ENCODE results near the gene SIN3A.

The SIN3A gene

GRCh38 chr15:75364881-75365280 lies 86.6 kb downstream of the SIN3A start:
- H3K27me3 ChIP-seq (ENCODE audit: insufficient read depth, low read length, poor library complexity): no peaks in the 10 kb centered on the region
- H2BK5ac ChIP-seq (ENCODE audit: low read length): no peak overlapping the region
- H3K4me3 ChIP-seq (ENCODE audit: low read length): no peak overlapping the region
- no peak overlapping the region for H3K18ac ChIP-seq (ENCODE audit: low read length)
- H3K4me2 ChIP-seq (ENCODE audit: low read length): no peak overlapping the region
- H3K79me1 ChIP-seq (ENCODE audit: low read length): peaks cover 3% of the 10 kb centered on the region
- no peaks in the 10 kb centered on the region for H3K79me2 ChIP-seq (ENCODE audit: control insufficient read depth, insufficient read depth, low read length)
- H2BK120ac ChIP-seq (ENCODE audit: low read depth, low read length): no peak overlapping the region
- no peak for DNase-seq
- H4K5ac ChIP-seq (ENCODE audit: low read length): no peak overlapping the region
- H3K23ac ChIP-seq (ENCODE audit: low read length): no peak overlapping the region
- no peak overlapping the region for H4K8ac ChIP-seq (ENCODE audit: low read depth, low read length)
- H2BK15ac ChIP-seq (replicated peaks; ENCODE audit: low read depth): no peak overlapping the region
- H3K56ac ChIP-seq (ENCODE audit: low read length): no peak overlapping the region
- no CpG with 5 or more reads among the region's 6 CpGs for WGBS (ENCODE audit: extremely low coverage, insufficient coverage, low lambda C conversion rate)
- H3K4ac ChIP-seq (ENCODE audit: low read depth, low read length): no peak overlapping the region
- no peak overlapping the region for H2AK5ac ChIP-seq (ENCODE audit: low read length)
- peaks cover 3% of the 10 kb centered on the region for H3K4me1 ChIP-seq (ENCODE audit: control insufficient read depth, low read depth, low read length)
- H3K27ac ChIP-seq (ENCODE audit: low read depth, low read length): no peak overlapping the region
- H3K36me3 ChIP-seq (ENCODE audit: control insufficient read depth, insufficient read depth, low read length): peaks cover 4% of the 10 kb centered on the region
- H3K9ac ChIP-seq (ENCODE audit: low read length): no peak overlapping the region

GRCh38 chr15:75363786-75364185 lies 87.7 kb downstream of the SIN3A start:
- Histone ChIP-seq H3K56ac (ENCODE audit: low read length) (no peak overlapping the region), H3K4me3 (ENCODE audit: low read length) (no peak overlapping the region), H3K27me3 (ENCODE audit: insufficient read depth, low read length, poor library complexity) (no peaks in the 10 kb centered on the region), H4K5ac (ENCODE audit: low read length) (no peak overlapping the region), H3K79me2 (ENCODE audit: control insufficient read depth, insufficient read depth, low read length) (no peaks in the 10 kb centered on the region), H3K36me3 (ENCODE audit: control insufficient read depth, insufficient read depth, low read length) (peaks cover 4% of the 10 kb centered on the region), H4K8ac (ENCODE audit: low read depth, low read length) (no peak overlapping the region), H3K9ac (ENCODE audit: low read length) (no peak overlapping the region), H3K18ac (ENCODE audit: low read length) (no peak overlapping the region), H2BK15ac (replicated peaks; ENCODE audit: low read depth) (no peak overlapping the region), H3K79me1 (ENCODE audit: low read length) (peaks cover 3% of the 10 kb centered on the region), H3K4me2 (ENCODE audit: low read length) (no peak overlapping the region), H2BK5ac (ENCODE audit: low read length) (no peak overlapping the region), H3K4ac (ENCODE audit: low read depth, low read length) (no peak overlapping the region), H3K4me1 (ENCODE audit: control insufficient read depth, low read depth, low read length) (peaks cover 3% of the 10 kb centered on the region), H3K27ac (ENCODE audit: low read depth, low read length) (no peak overlapping the region), H3K23ac (ENCODE audit: low read length) (no peak overlapping the region), H2AK5ac (ENCODE audit: low read length) (no peak overlapping the region), H2BK120ac (ENCODE audit: low read depth, low read length) (no peak overlapping the region)
- WGBS (ENCODE audit: extremely low coverage, insufficient coverage, low lambda C conversion rate): no CpG with 5 or more reads among the region's 9 CpGs
- DNase-seq: no peak

- no peak overlapping the region for H3K23ac ChIP-seq (ENCODE audit: low read length)
- no peak overlapping the region for H3K4ac ChIP-seq (ENCODE audit: low read depth, low read length)
- no peak overlapping the region for H3K18ac ChIP-seq (ENCODE audit: low read length)
- no CpG with 5 or more reads among the region's 7 CpGs for WGBS (ENCODE audit: extremely low coverage, insufficient coverage, low lambda C conversion rate)
- H3K27me3 ChIP-seq (ENCODE audit: insufficient read depth, low read length, poor library complexity): no peaks in the 10 kb centered on the region
- H4K8ac ChIP-seq (ENCODE audit: low read depth, low read length): no peak overlapping the region
- H3K56ac ChIP-seq (ENCODE audit: low read length): no peak overlapping the region
- H2BK15ac ChIP-seq (replicated peaks; ENCODE audit: low read depth): no peak overlapping the region
- no peaks in the 10 kb centered on the region for H3K79me2 ChIP-seq (ENCODE audit: control insufficient read depth, insufficient read depth, low read length)
- H2AK5ac ChIP-seq (ENCODE audit: low read length): no peak overlapping the region
- H2BK5ac ChIP-seq (ENCODE audit: low read length): no peak overlapping the region
- H3K4me2 ChIP-seq (ENCODE audit: low read length): no peak overlapping the region
- H3K4me1 ChIP-seq (ENCODE audit: control insufficient read depth, low read depth, low read length): peaks cover 3% of the 10 kb centered on the region
- H3K27ac ChIP-seq (ENCODE audit: low read depth, low read length): no peak overlapping the region
- H3K79me1 ChIP-seq (ENCODE audit: low read length): peaks cover 3% of the 10 kb centered on the region
- no peak overlapping the region for H2BK120ac ChIP-seq (ENCODE audit: low read depth, low read length)
- no peak overlapping the region for H4K5ac ChIP-seq (ENCODE audit: low read length)
- peak; percentile 48 for DNase-seq
- H3K9ac ChIP-seq (ENCODE audit: low read length): no peak overlapping the region
- H3K36me3 ChIP-seq (ENCODE audit: control insufficient read depth, insufficient read depth, low read length): peaks cover 4% of the 10 kb centered on the region
- no peak overlapping the region for H3K4me3 ChIP-seq (ENCODE audit: low read length)
Measured at GRCh38 chr15:75362642-75363249, 88.7 kb downstream of the SIN3A start.

GRCh38 chr15:75361989-75362641 lies 89.4 kb downstream of the SIN3A start:
- Histone ChIP-seq H3K9ac (ENCODE audit: low read length) (no peak overlapping the region), H4K8ac (ENCODE audit: low read depth, low read length) (no peak overlapping the region), H2BK15ac (replicated peaks; ENCODE audit: low read depth) (no peak overlapping the region), H3K36me3 (ENCODE audit: control insufficient read depth, insufficient read depth, low read length) (peaks cover 4% of the 10 kb centered on the region), H3K27me3 (ENCODE audit: insufficient read depth, low read length, poor library complexity) (no peaks in the 10 kb centered on the region), H2BK5ac (ENCODE audit: low read length) (no peak overlapping the region), H3K4me2 (ENCODE audit: low read length) (no peak overlapping the region), H3K4me1 (ENCODE audit: control insufficient read depth, low read depth, low read length) (no peaks in the 10 kb centered on the region), H3K23ac (ENCODE audit: low read length) (no peak overlapping the region), H3K4ac (ENCODE audit: low read depth, low read length) (no peak overlapping the region), H3K79me2 (ENCODE audit: control insufficient read depth, insufficient read depth, low read length) (no peaks in the 10 kb centered on the region), H3K4me3 (ENCODE audit: low read length) (no peak overlapping the region), H2BK120ac (ENCODE audit: low read depth, low read length) (no peak overlapping the region), H3K18ac (ENCODE audit: low read length) (no peak overlapping the region), H4K5ac (ENCODE audit: low read length) (no peak overlapping the region), H3K56ac (ENCODE audit: low read length) (no peak overlapping the region), H3K79me1 (ENCODE audit: low read length) (no peaks in the 10 kb centered on the region), H2AK5ac (ENCODE audit: low read length) (no peak overlapping the region), H3K27ac (ENCODE audit: low read depth, low read length) (no peak overlapping the region)
- whole genome bisulfite sequencing (ENCODE audit: extremely low coverage, insufficient coverage, low lambda C conversion rate): no CpG with 5 or more reads among the region's 13 CpGs
- no peak for DNase-seq

- no CpG with 5 or more reads among the region's 10 CpGs for WGBS (ENCODE audit: extremely low coverage, insufficient coverage, low lambda C conversion rate)
- Histone ChIP-seq H3K4me2 (ENCODE audit: low read length) (no peak overlapping the region), H3K9ac (ENCODE audit: low read length) (no peak overlapping the region), H3K27me3 (ENCODE audit: insufficient read depth, low read length, poor library complexity) (no peaks in the 10 kb centered on the region), H3K79me2 (ENCODE audit: control insufficient read depth, insufficient read depth, low read length) (no peaks in the 10 kb centered on the region), H2BK15ac (replicated peaks; ENCODE audit: low read depth) (no peak overlapping the region), H3K18ac (ENCODE audit: low read length) (no peak overlapping the region), H2BK5ac (ENCODE audit: low read length) (no peak overlapping the region), H2AK5ac (ENCODE audit: low read length) (no peak overlapping the region), H4K5ac (ENCODE audit: low read length) (no peak overlapping the region), H4K8ac (ENCODE audit: low read depth, low read length) (no peak overlapping the region), H3K56ac (ENCODE audit: low read length) (no peak overlapping the region), H3K36me3 (ENCODE audit: control insufficient read depth, insufficient read depth, low read length) (peaks cover 4% of the 10 kb centered on the region), H3K4me3 (ENCODE audit: low read length) (no peak overlapping the region), H3K4ac (ENCODE audit: low read depth, low read length) (no peak overlapping the region), H3K27ac (ENCODE audit: low read depth, low read length) (no peak overlapping the region), H3K23ac (ENCODE audit: low read length) (no peak overlapping the region), H3K79me1 (ENCODE audit: low read length) (no peaks in the 10 kb centered on the region), H3K4me1 (ENCODE audit: control insufficient read depth, low read depth, low read length) (no peaks in the 10 kb centered on the region), H2BK120ac (ENCODE audit: low read depth, low read length) (no peak overlapping the region)
- DNase-seq: no peak
Measured at GRCh38 chr15:75361361-75361988, 90.0 kb downstream of the SIN3A start.

Data from mesendoderm (in vitro differentiated cells).